ENCODE measurements around the gene ZG16B.

Gene ZG16B

GRCh38 chr16:2795395-2796143 lies 34.5 kb upstream of the ZG16B start:
- DNase-seq (ENCODE audit: insufficient read length, low spot score): no peak
- no peak for FAIRE-seq
- TF ChIP-seq CTCF (IDR thresholded peaks at IDR 0.05; ENCODE audit: insufficient read depth, missing control alignments): no peak

GRCh38 chr16:2798723-2799204 lies 31.3 kb upstream of the ZG16B start:
- no peak for TF ChIP-seq CTCF (IDR thresholded peaks at IDR 0.05; ENCODE audit: insufficient read depth, missing control alignments)
- DNase-seq (ENCODE audit: insufficient read length, low spot score) (no peak), FAIRE-seq (no peak)

GRCh38 chr16:2799205-2799858 lies 30.8 kb upstream of the ZG16B start:
- no peak for DNase-seq (ENCODE audit: insufficient read length, low spot score)
- TF ChIP-seq CTCF (IDR thresholded peaks at IDR 0.05; ENCODE audit: insufficient read depth, missing control alignments): no peak
- no peak for FAIRE-seq

GRCh38 chr16:2799859-2800226 lies 30.3 kb upstream of the ZG16B start:
- FAIRE-seq: no peak
- no peak for DNase-seq (ENCODE audit: insufficient read length, low spot score)
- TF ChIP-seq CTCF (IDR thresholded peaks at IDR 0.05; ENCODE audit: insufficient read depth, missing control alignments): no peak

- TF ChIP-seq CTCF (IDR thresholded peaks at IDR 0.05; ENCODE audit: insufficient read depth, missing control alignments): no peak
- no peak for DNase-seq (ENCODE audit: insufficient read length, low spot score)
- FAIRE-seq: no peak
Measured at GRCh38 chr16:2803545-2804195, 26.4 kb upstream of the ZG16B start.

GRCh38 chr16:2804728-2805127 lies 25.4 kb upstream of the ZG16B start:
- DNase-seq (ENCODE audit: insufficient read length, low spot score) (no peak), FAIRE-seq (no peak)

More at GRCh38 chr16:2804728-2805127, 25.4 kb upstream of the ZG16B start:
- TF ChIP-seq CTCF (IDR thresholded peaks at IDR 0.05; ENCODE audit: insufficient read depth, missing control alignments): no peak
